GM19397 (cell line): ENCODE data around the gene CEMIP2.
"Not testable (repeated sequence)": the region's sequence is repeated elsewhere in the genome, so short reads cannot be mapped to it uniquely, and the experiment has no call there.

ENCODE experiments used
- ATAC-seq: cut with Tn5 transposase; IDR thresholded peaks from one replicate; pipeline ENCODE4 v1.9.1; 2021; ENCODE audit warnings: mild to moderate bottlenecking, moderate library complexity; ENCODE audit not compliant: unreplicated experiment

Gene CEMIP2, protein sequence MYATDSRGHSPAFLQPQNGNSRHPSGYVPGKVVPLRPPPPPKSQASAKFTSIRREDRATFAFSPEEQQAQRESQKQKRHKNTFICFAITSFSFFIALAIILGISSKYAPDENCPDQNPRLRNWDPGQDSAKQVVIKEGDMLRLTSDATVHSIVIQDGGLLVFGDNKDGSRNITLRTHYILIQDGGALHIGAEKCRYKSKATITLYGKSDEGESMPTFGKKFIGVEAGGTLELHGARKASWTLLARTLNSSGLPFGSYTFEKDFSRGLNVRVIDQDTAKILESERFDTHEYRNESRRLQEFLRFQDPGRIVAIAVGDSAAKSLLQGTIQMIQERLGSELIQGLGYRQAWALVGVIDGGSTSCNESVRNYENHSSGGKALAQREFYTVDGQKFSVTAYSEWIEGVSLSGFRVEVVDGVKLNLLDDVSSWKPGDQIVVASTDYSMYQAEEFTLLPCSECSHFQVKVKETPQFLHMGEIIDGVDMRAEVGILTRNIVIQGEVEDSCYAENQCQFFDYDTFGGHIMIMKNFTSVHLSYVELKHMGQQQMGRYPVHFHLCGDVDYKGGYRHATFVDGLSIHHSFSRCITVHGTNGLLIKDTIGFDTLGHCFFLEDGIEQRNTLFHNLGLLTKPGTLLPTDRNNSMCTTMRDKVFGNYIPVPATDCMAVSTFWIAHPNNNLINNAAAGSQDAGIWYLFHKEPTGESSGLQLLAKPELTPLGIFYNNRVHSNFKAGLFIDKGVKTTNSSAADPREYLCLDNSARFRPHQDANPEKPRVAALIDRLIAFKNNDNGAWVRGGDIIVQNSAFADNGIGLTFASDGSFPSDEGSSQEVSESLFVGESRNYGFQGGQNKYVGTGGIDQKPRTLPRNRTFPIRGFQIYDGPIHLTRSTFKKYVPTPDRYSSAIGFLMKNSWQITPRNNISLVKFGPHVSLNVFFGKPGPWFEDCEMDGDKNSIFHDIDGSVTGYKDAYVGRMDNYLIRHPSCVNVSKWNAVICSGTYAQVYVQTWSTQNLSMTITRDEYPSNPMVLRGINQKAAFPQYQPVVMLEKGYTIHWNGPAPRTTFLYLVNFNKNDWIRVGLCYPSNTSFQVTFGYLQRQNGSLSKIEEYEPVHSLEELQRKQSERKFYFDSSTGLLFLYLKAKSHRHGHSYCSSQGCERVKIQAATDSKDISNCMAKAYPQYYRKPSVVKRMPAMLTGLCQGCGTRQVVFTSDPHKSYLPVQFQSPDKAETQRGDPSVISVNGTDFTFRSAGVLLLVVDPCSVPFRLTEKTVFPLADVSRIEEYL (N-terminal part only)

GRCh38 chr9:71768388-71769174 is at the start of gene CEMIP2:
TSS of gene CEMIP2 (minus strand) at chr9:71768513. CDS start at chr9:71750373, 18,140 bp downstream.
- peak; percentile 82 for ATAC-seq

DNA sequence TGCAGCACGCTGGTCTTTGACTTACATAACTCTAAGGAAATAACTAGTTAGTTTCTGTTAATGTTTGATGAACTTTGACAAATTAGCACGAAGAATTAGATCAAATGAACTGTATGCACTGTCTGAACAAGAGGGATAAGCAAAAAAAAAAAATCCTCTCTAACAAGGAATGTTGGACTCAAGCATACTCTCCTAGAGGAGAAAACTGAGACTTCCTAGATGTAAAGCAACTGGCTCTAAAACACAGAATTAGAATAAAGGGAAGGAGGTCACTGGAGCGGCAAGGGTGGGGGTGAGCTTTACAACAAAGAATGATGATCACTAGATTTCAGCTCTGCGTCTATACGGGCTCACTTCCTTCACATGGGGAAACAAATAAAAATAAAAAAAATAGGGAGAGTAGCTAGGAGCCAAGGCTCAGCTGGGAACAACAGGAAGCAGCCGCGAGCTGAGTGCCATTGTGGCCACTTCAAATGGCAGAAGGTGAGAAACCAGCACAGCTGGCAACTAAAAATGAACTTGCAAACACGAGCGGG is 48.7 kb upstream of the CEMIP2 start:
- no peak for ATAC-seq

DNA sequence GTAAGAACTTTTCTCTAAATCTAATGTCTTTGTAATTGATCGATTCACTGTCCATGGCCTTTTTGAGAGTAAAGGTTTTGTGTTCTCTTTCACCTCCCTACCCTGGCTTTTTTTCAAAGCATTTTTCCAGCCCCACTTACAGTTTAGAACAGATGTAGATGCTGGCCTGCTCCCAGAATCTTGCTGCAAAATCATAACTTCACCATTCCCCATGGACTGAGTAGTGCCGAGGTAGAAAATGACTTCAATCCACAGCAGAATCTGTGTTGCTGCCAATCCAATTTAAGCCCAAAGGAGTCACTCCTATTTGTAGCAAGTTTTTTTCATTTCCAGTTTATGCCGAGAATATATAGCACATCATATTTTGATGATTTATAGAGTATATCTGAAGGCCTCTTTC is 46.5 kb upstream of the CEMIP2 start:
- no peak for ATAC-seq

- no peak for ATAC-seq
These were observed 45.9 kb upstream of the CEMIP2 start for GRCh38 chr9:71814226-71814625.

- ATAC-seq: no peak
These were observed 44.1 kb upstream of the CEMIP2 start for GRCh38 chr9:71812385-71812784.

DNA sequence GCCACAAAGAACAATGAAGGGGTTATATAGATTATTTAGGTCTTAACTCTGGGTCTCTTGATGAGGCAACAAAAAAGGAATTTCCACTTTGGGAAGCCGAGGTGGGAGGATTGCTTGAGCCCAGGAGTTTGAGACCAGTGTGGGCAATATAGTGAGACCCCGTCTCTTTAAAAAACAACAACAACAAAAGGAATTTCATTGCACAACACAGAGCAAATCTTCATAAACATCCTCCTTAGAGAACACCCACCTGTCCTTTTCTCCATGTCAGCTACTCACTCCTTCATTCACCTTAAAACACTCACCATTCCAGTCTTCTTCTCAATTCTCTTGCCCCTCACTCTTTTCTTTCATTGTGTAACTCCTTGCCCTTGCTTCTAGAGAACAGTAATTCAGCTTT is 39.8 kb upstream of the CEMIP2 start:
- no peak for ATAC-seq

GRCh38 chr9:71806901-71807307 is 38.6 kb upstream of the CEMIP2 start:
- ATAC-seq: peak; percentile 91

- ATAC-seq: not testable (repeated sequence)
These were observed 36.8 kb upstream of the CEMIP2 start for GRCh38 chr9:71805096-71805495.

- ATAC-seq: no peak
These were observed 33.5 kb upstream of the CEMIP2 start for GRCh38 chr9:71801826-71802225.

DNA sequence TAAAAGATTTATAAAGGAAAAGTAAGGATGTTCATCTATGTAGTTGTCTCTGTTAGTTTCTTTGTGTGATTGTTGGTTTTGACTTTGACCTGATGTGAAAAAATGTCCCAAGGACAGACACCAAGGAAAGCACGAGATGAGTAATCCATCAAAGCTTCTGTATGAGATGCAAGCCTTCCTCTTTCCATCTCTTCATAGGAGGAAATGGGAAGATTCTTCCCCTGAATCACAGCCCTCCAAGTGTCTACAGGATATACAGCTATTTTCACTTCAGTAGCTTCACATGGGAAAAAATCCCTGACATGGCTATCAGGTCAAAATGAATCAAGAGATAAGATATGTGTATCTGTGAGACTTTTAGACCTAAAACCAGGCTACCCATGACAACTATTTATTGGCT is 29.0 kb upstream of the CEMIP2 start:
- ATAC-seq: no peak

DNA sequence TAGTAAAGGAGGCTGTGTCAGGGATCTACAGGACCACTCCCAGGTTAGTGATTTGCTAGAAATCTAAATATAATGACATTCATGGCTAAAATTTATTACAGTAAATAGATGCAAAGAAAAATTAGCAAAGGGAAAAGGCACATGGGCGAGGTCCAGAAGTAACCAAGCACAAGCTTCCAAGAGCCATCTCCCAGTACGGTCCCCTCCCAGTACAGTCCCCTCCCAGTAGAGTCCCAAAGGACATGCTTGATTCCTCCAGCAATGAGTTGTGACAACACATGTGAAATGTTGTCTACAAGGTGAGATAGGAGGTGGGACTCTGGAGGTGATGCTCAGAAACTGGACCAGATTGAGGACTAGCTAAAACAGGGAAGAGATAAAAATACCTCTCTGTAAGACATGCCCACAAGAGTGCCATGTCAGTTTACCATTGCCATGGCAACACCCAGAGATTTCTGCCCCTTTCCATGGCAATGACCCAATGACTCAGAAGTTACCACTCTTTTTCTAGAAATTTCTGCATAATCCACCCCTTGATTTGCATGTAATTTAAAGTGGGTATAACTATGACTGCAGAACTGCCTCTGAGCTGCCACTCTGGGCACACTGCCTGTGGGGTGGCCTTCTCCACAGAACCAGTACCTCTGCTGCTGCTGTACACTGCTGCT is 27.9 kb upstream of the CEMIP2 start:
- ATAC-seq: no peak

DNA sequence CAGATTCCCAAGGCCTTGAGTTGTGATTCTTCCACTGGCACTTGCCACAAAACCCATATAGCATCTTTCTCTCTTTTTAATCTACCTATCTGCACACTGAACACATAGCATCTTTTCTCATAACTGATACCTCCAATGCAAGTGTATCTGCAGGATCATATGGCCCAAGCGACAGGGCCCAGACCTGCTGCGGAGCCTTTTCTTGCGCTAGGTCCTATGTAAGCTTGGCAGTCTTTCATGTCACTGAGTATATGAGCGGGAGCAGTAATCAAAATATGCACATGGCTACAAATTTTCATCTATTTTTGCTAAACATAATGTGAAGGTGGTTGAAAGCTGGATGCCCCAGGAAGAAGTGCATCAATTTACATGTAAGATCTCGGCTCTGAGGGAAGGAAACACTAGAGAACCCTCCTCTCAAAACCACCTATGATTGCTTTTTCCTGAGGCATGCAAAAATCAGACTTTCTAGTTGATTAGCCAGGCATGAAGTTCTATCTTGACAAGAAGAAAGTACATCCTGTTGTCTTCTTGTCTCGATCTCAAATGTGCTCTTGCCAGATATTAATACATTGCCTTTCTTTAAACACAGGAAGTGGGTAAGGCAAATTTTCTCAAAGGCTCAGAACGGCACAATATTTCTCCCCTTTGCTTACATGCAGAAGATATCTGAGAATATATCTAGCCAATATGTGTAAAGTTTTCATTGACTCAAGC is 26.9 kb upstream of the CEMIP2 start:
- ATAC-seq: peak; percentile 89

DNA sequence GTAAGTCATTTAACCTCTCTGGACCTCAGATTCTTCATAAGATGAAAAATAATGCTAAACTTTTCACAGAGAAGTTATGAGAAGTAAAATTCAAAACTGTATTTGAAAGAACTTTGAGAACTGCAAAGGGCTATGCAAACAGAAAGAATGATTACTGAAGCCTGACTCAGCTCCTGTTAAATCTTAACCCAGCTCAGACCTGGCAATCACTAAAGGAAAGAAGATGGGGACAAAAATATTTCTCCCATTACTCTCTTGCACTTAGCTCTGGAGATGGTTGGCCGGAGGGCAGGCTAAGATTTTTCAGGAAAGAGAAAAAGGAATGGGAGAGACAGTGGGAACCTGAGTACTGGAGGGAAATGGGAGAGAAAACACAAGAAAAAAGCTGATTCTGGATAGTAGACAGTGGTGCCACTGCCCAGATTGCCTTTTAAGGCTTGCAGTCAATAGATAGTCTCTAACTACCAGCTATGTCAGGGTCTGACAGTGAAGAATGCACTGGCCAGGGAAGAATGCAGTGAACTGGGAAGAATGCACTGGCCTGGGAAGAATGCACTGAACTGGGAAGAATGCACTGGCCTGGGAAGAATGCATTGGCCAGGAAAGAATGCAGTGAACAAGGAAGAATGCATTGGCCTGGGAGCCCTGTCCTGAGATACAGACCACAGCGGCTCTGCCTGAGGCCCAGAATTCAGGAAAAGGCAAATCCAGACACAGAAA is 25.2 kb upstream of the CEMIP2 start:
- ATAC-seq: peak; percentile 31

- no peak for ATAC-seq
These were observed 23.6 kb upstream of the CEMIP2 start for GRCh38 chr9:71791875-71792274.

DNA sequence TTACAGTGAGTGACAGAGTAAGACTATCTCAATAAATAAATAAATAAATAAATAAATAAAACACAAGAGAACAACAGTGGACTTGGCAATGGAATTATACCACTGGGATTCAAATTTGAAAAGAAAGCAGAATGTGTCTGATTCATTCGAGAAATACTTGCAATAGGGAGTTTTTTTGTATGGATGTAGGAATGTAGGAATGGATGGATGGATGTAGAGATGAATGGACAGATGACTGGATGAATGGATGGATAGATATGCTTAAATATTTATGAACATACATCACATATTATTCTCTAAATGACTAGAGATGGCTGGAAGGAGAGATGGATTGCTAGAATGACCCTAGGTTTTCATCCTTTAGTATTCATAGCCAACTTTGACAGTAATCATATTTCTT is 22.0 kb upstream of the CEMIP2 start:
- ATAC-seq: no peak

DNA sequence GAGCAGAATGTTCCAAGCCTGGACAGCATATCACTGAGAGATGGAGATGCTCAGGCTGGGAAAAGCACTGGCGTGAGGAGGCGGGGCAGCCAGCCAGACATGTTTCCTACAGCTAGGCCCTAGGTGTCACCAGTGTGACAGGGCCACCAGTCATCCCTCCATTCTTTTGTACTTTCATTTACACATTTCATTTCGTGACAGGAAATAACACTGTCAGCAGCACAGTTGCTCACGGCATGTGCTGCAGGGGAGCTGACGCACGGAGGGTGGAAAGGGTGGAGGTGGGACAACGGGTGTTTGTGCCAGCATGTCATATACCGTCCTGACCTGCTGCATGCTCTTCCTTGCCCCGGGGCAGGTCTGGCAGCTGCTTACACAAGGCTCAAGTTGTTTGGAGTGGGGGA is 14.8 kb upstream of the CEMIP2 start:
- ATAC-seq: peak; percentile 88

DNA sequence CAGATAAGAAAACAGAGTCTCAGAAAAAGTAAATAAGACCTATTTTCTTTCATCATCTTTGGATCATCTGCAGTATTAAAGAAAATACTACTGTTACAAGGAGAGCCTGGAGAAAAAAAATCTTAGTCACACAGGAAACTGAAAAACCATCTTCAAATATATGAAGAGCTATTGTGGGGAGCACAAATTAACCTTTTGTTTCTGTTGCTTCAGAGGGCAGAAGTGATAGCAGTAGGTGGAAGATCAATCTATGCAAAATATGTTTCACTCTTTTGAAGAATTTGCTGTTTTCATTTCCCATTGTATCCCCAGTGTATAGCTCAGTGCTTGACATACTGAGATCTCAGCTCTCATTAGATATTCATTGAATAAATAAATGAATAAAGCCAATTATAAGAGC is 13.1 kb upstream of the CEMIP2 start:
- peak; percentile 56 for ATAC-seq

DNA sequence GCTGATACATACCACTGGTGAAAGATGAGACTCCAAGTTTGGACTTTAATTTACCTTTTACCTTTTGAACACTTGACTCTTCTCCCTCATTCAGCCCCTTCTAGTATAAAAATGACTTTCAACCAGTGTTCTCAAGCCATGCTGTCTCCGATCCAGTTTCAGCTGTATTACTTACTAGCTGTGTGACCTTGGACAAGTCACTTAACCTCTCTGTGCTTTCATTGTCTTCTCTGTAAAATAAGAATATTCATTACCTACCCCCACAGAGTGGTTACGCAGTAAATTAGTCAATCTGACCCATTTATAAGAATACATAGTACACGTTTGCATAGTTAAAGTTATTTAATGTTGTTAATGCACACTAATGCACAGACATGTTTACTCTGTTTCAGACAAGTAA is 12.6 kb upstream of the CEMIP2 start:
- ATAC-seq: no peak
